IMR-90 (cell line): ENCODE data around the gene SLC24A3. TPM values are rescaled to one million over a fixed set of nuclear protein-coding genes. Genes with fewer than 3 reads are reported as not detected.

Experiments
- ATAC-seq: fragments of 200-7000 bp; cut with Tn5 transposase; 2 replicates; pipeline ENCODE4 v1.9.1; 2020; ENCODE audit warnings: low read depth, mild to moderate bottlenecking, moderate library complexity
- BruUV-seq: library from RNA; stranded (reverse); fragments of 400-500 nt; replicated peaks from 2 replicates; lab custom pipeline; 2021; lab: Mats Ljungman, UMichigan
- CTCF ChIA-PET: fragments of 300-600 bp; formaldehyde crosslinking; extraction: SDS; loops from one replicate; lab custom pipeline; 2021; ENCODE audit warnings: antibody characterized with exemption; lab: Yijun Ruan, JAX
- POLR2A ChIA-PET: fragments of 300-600 bp; sonication (Branson Sonifier 250); formaldehyde crosslinking; loops from one replicate; lab custom pipeline; 2022; ENCODE audit warnings: antibody characterized with exemption; ENCODE audit not compliant: unreplicated experiment; lab: Charles Lee
- DNase-seq: peaks from one replicate; pipeline ENCODE4 v3.0.0; 2013
- H2AFZ ChIP-seq: replicated peaks from 2 replicates; pipeline ENCODE3; 2013; ENCODE audit warnings: low read length, mild to moderate bottlenecking; ENCODE audit not compliant: poor library complexity
- H2AK5ac ChIP-seq: 2 replicates; pipeline ENCODE4 v1.6.1; 2013; ENCODE audit warnings: low read depth, low read length, inconsistent platforms
- H2AK9ac ChIP-seq: replicated peaks from 2 replicates; pipeline ENCODE3; 2013; ENCODE audit warnings: mild to moderate bottlenecking, low read depth, low read length, moderate library complexity; ENCODE audit not compliant: poor library complexity
- H2BK120ac ChIP-seq: 2 replicates; pipeline ENCODE4 v1.6.1; 2013; ENCODE audit warnings: low read depth, low read length, inconsistent platforms
- H2BK15ac ChIP-seq: 3 replicates; pipeline ENCODE4 v1.6.1; 2013; ENCODE audit warnings: low read depth, low read length, inconsistent platforms
- H2BK20ac ChIP-seq: 2 replicates; pipeline ENCODE4 v1.6.1; 2013; ENCODE audit warnings: low read depth, mild to moderate bottlenecking, inconsistent platforms, low read length, moderate library complexity
- H2BK5ac ChIP-seq: 2 replicates; pipeline ENCODE4 v1.6.1; 2013; ENCODE audit warnings: mild to moderate bottlenecking, low read depth, low read length, inconsistent platforms; ENCODE audit not compliant: poor library complexity, severe bottlenecking
- H3K14ac ChIP-seq: replicated peaks from 2 replicates; pipeline ENCODE4 v1.6.1; 2013; ENCODE audit warnings: low read depth, low read length, inconsistent platforms
- H3K18ac ChIP-seq: 2 replicates; pipeline ENCODE4 v1.6.1; 2013; ENCODE audit warnings: low read depth, low read length, control low read depth
- H3K23ac ChIP-seq: 2 replicates; pipeline ENCODE4 v1.6.1; 2013; ENCODE audit warnings: low read depth, low read length, inconsistent platforms
- H3K27ac ChIP-seq: 2 replicates; pipeline ENCODE4 v1.5.1; 2013; ENCODE audit warnings: mild to moderate bottlenecking, control low read depth, low read length; ENCODE audit not compliant: insufficient read depth
- H3K27me3 ChIP-seq: 2 replicates; pipeline ENCODE4 v1.6.1; 2013; ENCODE audit warnings: low read length; ENCODE audit not compliant: control insufficient read depth, insufficient read depth
- H3K36me3 ChIP-seq: 2 replicates; pipeline ENCODE4 v1.6.1; 2013; ENCODE audit warnings: low read length, mixed read lengths; ENCODE audit not compliant: control insufficient read depth, insufficient read depth
- H3K4ac ChIP-seq: 2 replicates; pipeline ENCODE4 v1.6.1; 2013; ENCODE audit warnings: low read depth, low read length, inconsistent platforms
- H3K4me1 ChIP-seq: 2 replicates; pipeline ENCODE4 v1.6.1; 2013; ENCODE audit warnings: low read length, mixed read lengths; ENCODE audit not compliant: control insufficient read depth, insufficient read depth
- H3K4me2 ChIP-seq: 2 replicates; pipeline ENCODE4 v1.6.1; 2013; ENCODE audit warnings: low read depth, mild to moderate bottlenecking, control low read depth, low read length, moderate library complexity
- H3K4me3 ChIP-seq: 2 replicates; pipeline ENCODE4 v1.5.1; 2013; ENCODE audit warnings: low read depth, mild to moderate bottlenecking, control low read depth, low read length, moderate library complexity; ENCODE audit not compliant: insufficient read depth
- H3K56ac ChIP-seq: 2 replicates; pipeline ENCODE4 v1.6.1; 2013; ENCODE audit warnings: low read length, inconsistent platforms; ENCODE audit not compliant: insufficient read depth; ENCODE audit errors: extremely low read depth
- H3K79me1 ChIP-seq, 2 experiments: 2 replicates each; pipeline ENCODE4 v1.6.1; 2013; ENCODE audit warnings: low read length in 2 of 2, inconsistent platforms in 1 of 2, low read depth in 1 of 2
- H3K9ac ChIP-seq: 2 replicates; pipeline ENCODE4 v1.6.1; 2013; ENCODE audit warnings: low read depth, low read length, control low read depth
- H3K9me1 ChIP-seq: 2 replicates; pipeline ENCODE4 v1.6.1; 2013; ENCODE audit warnings: low read length, inconsistent platforms; ENCODE audit not compliant: insufficient read depth
- H3K9me3 ChIP-seq: 2 replicates; pipeline ENCODE4 v1.6.1; 2013; ENCODE audit warnings: low read length; ENCODE audit not compliant: control insufficient read depth, insufficient read depth
- H4K20me1 ChIP-seq: 2 replicates; pipeline ENCODE4 v1.6.1; 2013; ENCODE audit warnings: low read length, inconsistent platforms; ENCODE audit not compliant: insufficient read depth
- H4K5ac ChIP-seq: 2 replicates; pipeline ENCODE4 v1.6.1; 2013; ENCODE audit warnings: mild to moderate bottlenecking, low read depth, low read length, control low read depth
- H4K8ac ChIP-seq, 2 experiments: 2 replicates each; pipeline ENCODE4 v1.6.1; 2013; ENCODE audit warnings: low read depth in 2 of 2, low read length in 2 of 2, control low read depth in 1 of 2, inconsistent platforms in 1 of 2
- H4K91ac ChIP-seq: 2 replicates; pipeline ENCODE4 v1.6.1; 2013; ENCODE audit warnings: low read depth, low read length, inconsistent platforms; ENCODE audit not compliant: insufficient read depth
- RAD21 ChIP-seq: IDR thresholded peaks from 2 replicates; pipeline ENCODE4 v1.6.1; 2012; ENCODE audit warnings: low read length, improper control_type of control experiment
- WGBS, 2 experiments: methylation state at CpG; one replicate each; pipeline versions ENCODE4 v1.1.5 to v1.1.7; 2013; ENCODE audit warnings: missing lambda C conversion rate in 2 of 2; ENCODE audit not compliant: insufficient read length in 1 of 2; ENCODE audit errors: extremely low coverage in 2 of 2; 5-methylcytosine and 5-hydroxymethylcytosine counted together
- dilution Hi-C: fragments of 300-500 bp; cut with HindIII; formaldehyde crosslinking; loops from one replicate; pipeline ENCODE4 v1.14.3; 2018; ENCODE audit warnings: low sequenced_read_pairs; ENCODE audit not compliant: unreplicated experiment
- in situ Hi-C: fragments of 300-500 bp; cut with MboI; formaldehyde crosslinking; loops from 3 replicates; pipeline ENCODE4 v1.14.3; 2019; ENCODE audit warnings: low sequenced_read_pairs, inconsistent platforms, mixed read lengths
- intact Hi-C: fragments of 100-400 bp; cut with micrococcal nuclease; formaldehyde crosslinking; loops from 2 replicates; pipeline ENCODE4 v1.10.0; 2022
- polyA plus RNA-seq, 3 experiments: library from polyadenylated mRNA; depleted of rRNA; stranded (reverse); fragments of >200 nt; gene quantifications; 2 replicates each; pipeline ENCODE4 v1.2.3, GENCODE V29; 2012; ENCODE audit warnings: low replicate concordance in 1 of 3
- total RNA-seq: library from RNA; depleted of rRNA; stranded (reverse); fragments of >200 nt; gene quantifications from 2 replicates; pipeline ENCODE4 v1.2.3, GENCODE V29; 2012
- TF ChIP-seq, protein P1 (sequence below): conservative IDR thresholded peaks from 2 replicates; pipeline ENCODE4 v1.5.1; 2012; ENCODE audit warnings: mild to moderate bottlenecking, low read depth, low read length, improper control_type of control experiment

SLC24A3 gene
- total and polyA plus RNA-seq, 2 of the 4 experiments (the other 2 are of a cell fraction): not detected

- TF ChIP-seq RAD21: no peak
- TF ChIP-seq, protein P1, sequence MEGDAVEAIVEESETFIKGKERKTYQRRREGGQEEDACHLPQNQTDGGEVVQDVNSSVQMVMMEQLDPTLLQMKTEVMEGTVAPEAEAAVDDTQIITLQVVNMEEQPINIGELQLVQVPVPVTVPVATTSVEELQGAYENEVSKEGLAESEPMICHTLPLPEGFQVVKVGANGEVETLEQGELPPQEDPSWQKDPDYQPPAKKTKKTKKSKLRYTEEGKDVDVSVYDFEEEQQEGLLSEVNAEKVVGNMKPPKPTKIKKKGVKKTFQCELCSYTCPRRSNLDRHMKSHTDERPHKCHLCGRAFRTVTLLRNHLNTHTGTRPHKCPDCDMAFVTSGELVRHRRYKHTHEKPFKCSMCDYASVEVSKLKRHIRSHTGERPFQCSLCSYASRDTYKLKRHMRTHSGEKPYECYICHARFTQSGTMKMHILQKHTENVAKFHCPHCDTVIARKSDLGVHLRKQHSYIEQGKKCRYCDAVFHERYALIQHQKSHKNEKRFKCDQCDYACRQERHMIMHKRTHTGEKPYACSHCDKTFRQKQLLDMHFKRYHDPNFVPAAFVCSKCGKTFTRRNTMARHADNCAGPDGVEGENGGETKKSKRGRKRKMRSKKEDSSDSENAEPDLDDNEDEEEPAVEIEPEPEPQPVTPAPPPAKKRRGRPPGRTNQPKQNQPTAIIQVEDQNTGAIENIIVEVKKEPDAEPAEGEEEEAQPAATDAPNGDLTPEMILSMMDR: no peak
- whole genome bisulfite sequencing, 2 experiments: no CpG with 5 or more reads among the region's 4 CpGs
- no peaks in the 10 kb centered on the region for H4K20me1 ChIP-seq
- no peak overlapping the region for H3K56ac ChIP-seq
- no peak overlapping the region for H2BK120ac ChIP-seq
- intact Hi-C loops (no loop called here), in situ Hi-C loops (no loop called here), dilution Hi-C loops (no loop called here)
- no peak overlapping the region for H3K4me2 ChIP-seq
- no peak overlapping the region for H3K9ac ChIP-seq
- H3K9me3 ChIP-seq: peaks cover 3% of the 10 kb centered on the region; the same call in 1 of the 2 replicates
- H3K36me3 ChIP-seq: no peaks in the 10 kb centered on the region
- H2BK5ac ChIP-seq: no peak overlapping the region
- no peak overlapping the region for H3K27ac ChIP-seq
- H3K18ac ChIP-seq: no peak overlapping the region
- H2AFZ ChIP-seq: no peak overlapping the region
- H4K5ac ChIP-seq: no peak overlapping the region
- DNase-seq (no peak), ATAC-seq (no peak)
- H3K14ac ChIP-seq: no peak overlapping the region
- H3K23ac ChIP-seq: no peak overlapping the region
- no peaks in the 10 kb centered on the region for H3K27me3 ChIP-seq
- ChIA-PET POLR2A (no interaction called here), CTCF (no interaction called here)
- no peak overlapping the region for H2BK15ac ChIP-seq
- no peaks in the 10 kb centered on the region for H3K4me1 ChIP-seq
- no peak overlapping the region for H2AK5ac ChIP-seq
- no peak overlapping the region for H3K4me3 ChIP-seq
- H3K9me1 ChIP-seq: no peaks in the 10 kb centered on the region
- H4K8ac ChIP-seq: no peak overlapping the region
- no TSS peak for BruUV-seq
- no peaks in the 10 kb centered on the region for H3K79me1 ChIP-seq
- no peak overlapping the region for H2AK9ac ChIP-seq
- H3K4ac ChIP-seq: no peak overlapping the region
- H2BK20ac ChIP-seq: no peak overlapping the region
- no peak overlapping the region for H4K91ac ChIP-seq
Observed at GRCh38 chr20:19254956-19255355, 42.5 kb downstream of the SLC24A3 start.
